ENCODE measurements around the gene CLTC.

Gene CLTC

GRCh38 chr17:59730268-59730834 is 110.7 kb downstream of the CLTC start:
- DNase-seq, result no peak

GRCh38 chr17:59733697-59734096 is 114.0 kb downstream of the CLTC start:
- DNase-seq, result no peak

GRCh38 chr17:59734226-59734625 is 114.5 kb downstream of the CLTC start:
- DNase-seq, result no peak

GRCh38 chr17:59737324-59737723 is 117.6 kb downstream of the CLTC start:
- DNase-seq, result no peak

- no peak for DNase-seq
Measured at GRCh38 chr17:59743842-59744241, 124.1 kb downstream of the CLTC start.

- no peak for DNase-seq
Measured at GRCh38 chr17:59745040-59745439, 125.3 kb downstream of the CLTC start.

Measured in NCI-H1092 (cell line).